ENCODE data around the gene FCHO1. TPM values are rescaled to one million over a fixed set of nuclear protein-coding genes. Genes with fewer than 3 reads are reported as not detected.

FCHO1 gene
- total and polyA plus RNA-seq, 2 donors (not counting 1 experiment from before 2014, with no cell fraction given), result 85.7 to 149 TPM

DNA sequence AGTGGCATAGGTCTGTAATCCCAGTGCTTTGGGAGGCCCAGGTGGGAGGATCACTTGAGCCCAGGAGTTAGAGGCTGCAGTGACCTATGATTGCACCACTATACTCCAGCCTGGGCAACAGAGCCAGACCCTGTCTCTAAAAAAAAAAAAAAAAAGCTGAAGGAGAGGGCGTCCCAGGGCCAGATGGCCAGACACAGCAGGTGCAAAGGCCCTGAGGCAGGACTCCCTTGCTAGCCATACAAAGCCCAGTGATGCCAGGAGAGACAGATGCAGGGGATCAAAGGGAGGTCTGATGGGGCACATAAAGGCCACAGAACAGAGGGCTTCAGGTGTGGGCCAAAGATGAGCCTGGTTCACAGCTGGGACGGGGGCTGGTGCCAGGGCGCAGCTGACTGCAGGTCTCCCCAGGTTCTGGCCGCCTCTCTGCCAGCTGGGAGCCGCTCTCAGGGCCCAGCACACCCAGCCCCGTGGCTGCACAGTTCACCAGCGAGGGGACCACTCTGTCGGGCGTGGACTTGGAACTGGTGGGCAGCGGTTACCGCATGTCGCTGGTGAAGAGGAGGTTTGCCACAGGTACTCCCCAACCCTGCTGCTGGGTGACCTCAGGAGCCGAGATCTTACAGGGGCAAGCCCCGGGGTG lies 36.1 kb downstream of the FCHO1 start:
- Histone ChIP-seq H3K9me3 (ENCODE audit: control extremely low read depth in 1 of 3, control insufficient read depth in 2 of 3, insufficient read depth in 1 of 3, low read length in 2 of 3) (peaks cover 0 to 7% (median 0%) of the 10 kb centered on the region in 3 donors), H3K79me2 (ENCODE audit: control insufficient read depth, insufficient read depth, low read length) (no peaks in the 10 kb centered on the region), H3K4me2 (replicated peaks; ENCODE audit: low read depth, low read length, poor library complexity, severe bottlenecking) (no peak overlapping the region), H3K36me3 (replicated peaks in 1 of 2; ENCODE audit: control extremely low read depth in 1 of 2, control insufficient read depth in 1 of 2, extremely low read depth in 1 of 2, insufficient read depth in 2 of 2, low read length in 1 of 2) (peaks cover 7 to 52% of the 10 kb centered on the region in 2 experiments), H3K27me3 (replicated peaks in 1 of 4; ENCODE audit: control extremely low read depth in 1 of 4, control insufficient read depth in 3 of 4, insufficient read depth in 4 of 4, low read length in 3 of 4) (no peaks in the 10 kb centered on the region), H3K27ac (ENCODE audit: low read length in 2 of 2) (no peak overlapping the region), H3K4me1 (ENCODE audit: control insufficient read depth in 2 of 2, insufficient read depth in 2 of 2, low read length in 2 of 2) (peaks cover 7 to 12% of the 10 kb centered on the region in 2 donors), H4K20me1 (ENCODE audit: control insufficient read depth, insufficient read depth, low read length, poor library complexity, severe bottlenecking) (peaks cover 9% of the 10 kb centered on the region), H3K9ac (ENCODE audit: low read length) (no peak overlapping the region), H2AFZ (ENCODE audit: insufficient read depth, low read depth, low read length, poor library complexity, severe bottlenecking) (no peak overlapping the region), H3K4me3 (ENCODE audit: control extremely low read depth in 1 of 5, extremely low read depth in 1 of 5, insufficient read depth in 1 of 5, low read depth in 2 of 5, low read length in 4 of 5) (no peak overlapping the region)
- Mint-ChIP-seq H3K4me1 (peaks cover 20% of the 10 kb centered on the region), H3K4me3 (no peak overlapping the region), H3K27ac (no peak overlapping the region), H3K27me3 (no peaks in the 10 kb centered on the region), H3K9me3 (ENCODE audit: insufficient read depth) (no peaks in the 10 kb centered on the region)
- ChIA-PET POLR2A (interaction anchor here (0.6 to 0.7 kb wide), 3 partner anchors 11 to 285 kb away, joined by 4 to 6 read pairs (median 5); no protein-coding TSS in a partner anchor), CTCF (interaction anchor here (0.6 to 6.1 kb wide), 4 partner anchors 24 to 291 kb away, joined by 3 to 75 read pairs (median 5); no protein-coding TSS in a partner anchor)
- intact Hi-C loops (cut with micrococcal nuclease), result no loop called here
- TF ChIP-seq EZH2 (IDR thresholded peaks at IDR 0.05; ENCODE audit: borderline replicate concordance, insufficient read depth, low read depth, low read length, poor library complexity, severe bottlenecking), result no peak
- DNase-seq, result no peak
- 95% methylated on average over 12 of the region's 14 CpGs for WGBS (ENCODE audit: insufficient coverage)
- ATAC-seq (ENCODE audit: low read depth), result no peak

DNA sequence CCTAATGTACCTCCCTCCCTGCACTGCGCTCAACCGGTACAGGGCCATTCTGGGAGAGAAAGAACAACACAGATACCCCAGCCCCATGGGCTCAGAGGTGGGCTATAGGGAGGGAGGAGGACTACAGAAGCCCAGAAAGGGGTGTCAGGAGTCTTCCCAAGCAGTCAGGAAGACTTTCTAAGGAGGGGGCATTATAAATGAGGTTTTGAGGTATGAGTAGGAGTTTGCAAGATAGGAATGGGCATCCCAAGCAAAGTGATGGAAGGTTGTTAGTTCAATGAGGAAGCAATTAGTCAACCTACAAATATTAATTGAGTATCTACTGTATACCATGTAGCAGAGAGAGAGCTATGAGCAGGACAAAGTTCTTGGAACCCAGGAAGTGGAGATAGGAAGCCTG lies 37.4 kb downstream of the FCHO1 start:
- Histone ChIP-seq H3K79me2 (ENCODE audit: control insufficient read depth, insufficient read depth, low read length) (no peaks in the 10 kb centered on the region), H3K27ac (ENCODE audit: low read length in 2 of 2) (no peak overlapping the region), H4K20me1 (ENCODE audit: control insufficient read depth, insufficient read depth, low read length, poor library complexity, severe bottlenecking) (peaks cover 9% of the 10 kb centered on the region), H3K27me3 (replicated peaks in 1 of 4; ENCODE audit: control extremely low read depth in 1 of 4, control insufficient read depth in 3 of 4, insufficient read depth in 4 of 4, low read length in 3 of 4) (peaks cover 0 to 4% (median 0%) of the 10 kb centered on the region in 4 experiments), H3K36me3 (replicated peaks in 1 of 2; ENCODE audit: control extremely low read depth in 1 of 2, control insufficient read depth in 1 of 2, extremely low read depth in 1 of 2, insufficient read depth in 2 of 2, low read length in 1 of 2) (peaks cover 7 to 45% of the 10 kb centered on the region in 2 experiments), H3K9me3 (ENCODE audit: control extremely low read depth in 1 of 3, control insufficient read depth in 2 of 3, insufficient read depth in 1 of 3, low read length in 2 of 3) (peaks cover 0 to 7% (median 0%) of the 10 kb centered on the region in 3 donors), H3K4me3 (ENCODE audit: control extremely low read depth in 1 of 5, extremely low read depth in 1 of 5, insufficient read depth in 1 of 5, low read depth in 2 of 5, low read length in 4 of 5) (no peak overlapping the region), H3K4me1 (ENCODE audit: control insufficient read depth in 2 of 2, insufficient read depth in 2 of 2, low read length in 2 of 2) (peaks cover 7 to 12% of the 10 kb centered on the region in 2 donors), H3K9ac (ENCODE audit: low read length) (no peak overlapping the region), H2AFZ (ENCODE audit: insufficient read depth, low read depth, low read length, poor library complexity, severe bottlenecking) (no peak overlapping the region), H3K4me2 (replicated peaks; ENCODE audit: low read depth, low read length, poor library complexity, severe bottlenecking) (no peak overlapping the region)
- Mint-ChIP-seq H3K4me1 (peaks cover 23% of the 10 kb centered on the region), H3K9me3 (ENCODE audit: insufficient read depth) (no peaks in the 10 kb centered on the region), H3K27me3 (peaks cover 2% of the 10 kb centered on the region), H3K4me3 (no peak overlapping the region), H3K27ac (no peak overlapping the region)
- DNase-seq, result no peak
- intact Hi-C loops (cut with micrococcal nuclease), result no loop called here
- TF ChIP-seq EZH2 (IDR thresholded peaks at IDR 0.05; ENCODE audit: borderline replicate concordance, insufficient read depth, low read depth, low read length, poor library complexity, severe bottlenecking), result no peak
- no CpG with 5 or more reads among the region's 2 CpGs for WGBS (ENCODE audit: insufficient coverage)
- ATAC-seq (ENCODE audit: low read depth), result no peak
- CTCF ChIA-PET, result interaction anchor here (1.0 kb wide), 2 partner anchors 11 to 66 kb away, joined by 4 to 6 read pairs; no protein-coding TSS in a partner anchor
- POLR2A ChIA-PET, result no interaction called here

Data from B cell (primary cell).